ENCODE data around the gene WNT16. TPM values are rescaled to one million over a fixed set of nuclear protein-coding genes. Genes with fewer than 3 reads are reported as not detected.

WNT16 gene
- not detected for total RNA-seq
- polyA plus RNA-seq: not detected
- long read RNA-seq, donor 1: 0 reads
- long read RNA-seq, donor 2: 0 reads
- long read RNA-seq, donor 3: 0 reads

- peak in 6 of 8 donors; percentile 20 to 50 (median 28) for ATAC-seq
- intact Hi-C loops (cut with DNase I): loop anchor here in 1 of 10 donors (10.0 kb wide), 1 partner anchor 64 kb away; no protein-coding TSS in a partner anchor
- Histone ChIP-seq H3K36me3 (no peaks in the 10 kb centered on the region), H3K4me3 (peak within 1 kb of the TSS in 9 of 10 donors; percentile 25 to 52 (median 40)), H3K9me3 (no peaks in the 10 kb centered on the region), H3K27me3 (peaks cover 8 to 74% (median 67%) of the 10 kb centered on the region in 7 donors), H3K27ac (no peak within 1 kb of the TSS), H3K4me1 (peaks cover 6 to 23% (median 18%) of the 10 kb centered on the region in 9 donors)
- TF ChIP-seq, protein P1, sequence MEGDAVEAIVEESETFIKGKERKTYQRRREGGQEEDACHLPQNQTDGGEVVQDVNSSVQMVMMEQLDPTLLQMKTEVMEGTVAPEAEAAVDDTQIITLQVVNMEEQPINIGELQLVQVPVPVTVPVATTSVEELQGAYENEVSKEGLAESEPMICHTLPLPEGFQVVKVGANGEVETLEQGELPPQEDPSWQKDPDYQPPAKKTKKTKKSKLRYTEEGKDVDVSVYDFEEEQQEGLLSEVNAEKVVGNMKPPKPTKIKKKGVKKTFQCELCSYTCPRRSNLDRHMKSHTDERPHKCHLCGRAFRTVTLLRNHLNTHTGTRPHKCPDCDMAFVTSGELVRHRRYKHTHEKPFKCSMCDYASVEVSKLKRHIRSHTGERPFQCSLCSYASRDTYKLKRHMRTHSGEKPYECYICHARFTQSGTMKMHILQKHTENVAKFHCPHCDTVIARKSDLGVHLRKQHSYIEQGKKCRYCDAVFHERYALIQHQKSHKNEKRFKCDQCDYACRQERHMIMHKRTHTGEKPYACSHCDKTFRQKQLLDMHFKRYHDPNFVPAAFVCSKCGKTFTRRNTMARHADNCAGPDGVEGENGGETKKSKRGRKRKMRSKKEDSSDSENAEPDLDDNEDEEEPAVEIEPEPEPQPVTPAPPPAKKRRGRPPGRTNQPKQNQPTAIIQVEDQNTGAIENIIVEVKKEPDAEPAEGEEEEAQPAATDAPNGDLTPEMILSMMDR (IDR thresholded peaks at IDR 0.05): no peak
- WGBS, 2 donors: 14 to 18% methylated on average over 27 of the region's 27 CpGs
- no peak for DNase-seq
These were observed at the start of gene WNT16 for GRCh38 chr7:121328508-121329190. Gene WNT16 (plus strand): TSS chr7:121329000. CDS start chr7:121329293, 293 bp downstream.

DNA sequence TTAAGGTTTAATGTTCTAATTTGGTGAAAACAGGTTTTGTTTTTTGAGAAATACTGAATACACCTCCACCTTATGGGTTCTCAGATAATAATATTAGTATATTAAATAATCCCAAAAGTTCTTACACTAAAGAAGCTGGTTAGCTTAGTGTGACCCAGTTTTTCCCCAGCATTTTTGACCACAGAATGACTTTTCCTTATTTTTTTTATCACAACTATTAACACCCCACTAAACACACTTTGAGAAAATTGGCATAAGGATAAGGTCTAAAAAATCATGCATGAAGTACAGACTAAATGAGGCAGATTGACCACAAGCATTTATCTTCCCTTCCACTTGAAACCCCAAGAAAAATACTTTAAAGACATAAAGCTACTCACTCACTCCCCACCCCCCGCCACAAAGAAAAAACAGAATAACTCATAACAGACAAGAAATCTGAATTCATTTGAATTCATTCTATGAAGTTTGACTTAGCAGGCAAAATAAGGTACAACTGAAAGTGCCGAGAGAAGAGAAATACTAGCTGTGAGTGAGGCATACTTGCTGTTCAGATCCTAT, 49.7 kb upstream of the WNT16 start:
- Histone ChIP-seq H3K4me1 (peaks cover 0 to 11% (median 0%) of the 10 kb centered on the region in 9 donors), H3K27me3 (no peaks in the 10 kb centered on the region), H3K9me3 (no peaks in the 10 kb centered on the region), H3K4me3 (no peak overlapping the region), H3K27ac (no peak overlapping the region), H3K36me3 (peaks cover 0 to 55% (median 3%) of the 10 kb centered on the region in 9 donors)
- TF ChIP-seq, protein P1 (IDR thresholded peaks at IDR 0.05): no peak
- ATAC-seq: no peak
- intact Hi-C loops (cut with DNase I): no loop called here
- DNase-seq: no peak
- 92 to 93% methylated on average over 2 of the region's 2 CpGs for WGBS, 2 donors

- Histone ChIP-seq H3K4me1 (peaks cover 0 to 11% (median 0%) of the 10 kb centered on the region in 9 donors), H3K9me3 (peaks cover 0 to 5% (median 4%) of the 10 kb centered on the region in 11 donors), H3K4me3 (no peak overlapping the region), H3K27ac (no peak overlapping the region), H3K27me3 (no peaks in the 10 kb centered on the region), H3K36me3 (peaks cover 0 to 55% (median 3%) of the 10 kb centered on the region in 9 donors)
- WGBS, 2 donors: 92% methylated on average over 4 of the region's 4 CpGs
- no peak for DNase-seq
- TF ChIP-seq, protein P1 (IDR thresholded peaks at IDR 0.05): no peak
- ATAC-seq: no peak
- intact Hi-C loops (cut with DNase I): no loop called here
These were observed 49.0 kb upstream of the WNT16 start for GRCh38 chr7:121279822-121280221.

GRCh38 chr7:121280656-121281055, 48.1 kb upstream of the WNT16 start:
- Histone ChIP-seq H3K27ac (no peak overlapping the region), H3K9me3 (peaks cover 0 to 12% (median 4%) of the 10 kb centered on the region in 11 donors), H3K4me3 (no peak overlapping the region), H3K4me1 (peaks cover 0 to 11% (median 0%) of the 10 kb centered on the region in 9 donors), H3K27me3 (no peaks in the 10 kb centered on the region), H3K36me3 (peaks cover 0 to 53% (median 3%) of the 10 kb centered on the region in 9 donors)
- intact Hi-C loops (cut with DNase I): no loop called here
- 90 to 93% methylated on average over 1 of the region's 1 CpG for WGBS, 2 donors
- TF ChIP-seq, protein P1 (IDR thresholded peaks at IDR 0.05): no peak
- DNase-seq (no peak), ATAC-seq (no peak)
